Activated CD4-positive, alpha-beta T cell treated with anti-CD3 and anti-CD28 coated beads, Interleukin-2, amount 10 ng/mL, durations not matched to agents 7 days and 5 days (primary cell): ENCODE measurements around the gene CD300LD. TPM values are rescaled to one million over a fixed set of nuclear protein-coding genes. Genes with fewer than 3 reads are reported as not detected.
"Not testable (repeated sequence)": the region's sequence is repeated elsewhere in the genome, so short reads cannot be mapped to it uniquely, and the experiment has no call there.

Source experiments
- CTCF ChIA-PET: fragments of 350-600 bp; sonication (Branson Sonifier 250); formaldehyde crosslinking; loops from one replicate; lab custom pipeline; 2021; ENCODE audit warnings: antibody characterized with exemption; lab: Charles Lee
- POLR2A ChIA-PET: fragments of 350-600 bp; sonication (Branson Sonifier 250); formaldehyde crosslinking; loops from one replicate; lab custom pipeline; 2021; ENCODE audit warnings: antibody characterized with exemption; lab: Charles Lee
- DNase-seq: peaks from one replicate; pipeline ENCODE4 v3.0.0-alpha.2; 2020
- H3K27ac Mint-ChIP-seq: one replicate; pipeline ENCODE4 v1.8.0; 2021; ENCODE audit warnings: mild to moderate bottlenecking, moderate library complexity, mixed read lengths
- H3K27me3 Mint-ChIP-seq: one replicate; pipeline ENCODE4 v1.8.0; 2021; ENCODE audit warnings: mixed read lengths
- H3K36me3 Mint-ChIP-seq: one replicate; pipeline ENCODE4 v1.8.0; 2021; ENCODE audit warnings: low read depth, mixed read lengths
- H3K4me1 Mint-ChIP-seq: one replicate; pipeline ENCODE4 v1.8.0; 2021; ENCODE audit warnings: mixed read lengths
- H3K4me3 Mint-ChIP-seq: one replicate; pipeline ENCODE4 v1.8.0; 2021; ENCODE audit warnings: mild to moderate bottlenecking, moderate library complexity, mixed read lengths
- H3K9me3 Mint-ChIP-seq: one replicate; pipeline ENCODE4 v1.8.0; 2021; ENCODE audit warnings: mixed read lengths
- total RNA-seq, 2 experiments: library from RNA; stranded (reverse); gene quantifications; one replicate each; pipeline ENCODE4 v1.2.3, GENCODE V29; 2021

CD300LD gene
- total RNA-seq, 2 experiments from 2014 or later = 0.15 TPM; not detected in 1

DNA sequence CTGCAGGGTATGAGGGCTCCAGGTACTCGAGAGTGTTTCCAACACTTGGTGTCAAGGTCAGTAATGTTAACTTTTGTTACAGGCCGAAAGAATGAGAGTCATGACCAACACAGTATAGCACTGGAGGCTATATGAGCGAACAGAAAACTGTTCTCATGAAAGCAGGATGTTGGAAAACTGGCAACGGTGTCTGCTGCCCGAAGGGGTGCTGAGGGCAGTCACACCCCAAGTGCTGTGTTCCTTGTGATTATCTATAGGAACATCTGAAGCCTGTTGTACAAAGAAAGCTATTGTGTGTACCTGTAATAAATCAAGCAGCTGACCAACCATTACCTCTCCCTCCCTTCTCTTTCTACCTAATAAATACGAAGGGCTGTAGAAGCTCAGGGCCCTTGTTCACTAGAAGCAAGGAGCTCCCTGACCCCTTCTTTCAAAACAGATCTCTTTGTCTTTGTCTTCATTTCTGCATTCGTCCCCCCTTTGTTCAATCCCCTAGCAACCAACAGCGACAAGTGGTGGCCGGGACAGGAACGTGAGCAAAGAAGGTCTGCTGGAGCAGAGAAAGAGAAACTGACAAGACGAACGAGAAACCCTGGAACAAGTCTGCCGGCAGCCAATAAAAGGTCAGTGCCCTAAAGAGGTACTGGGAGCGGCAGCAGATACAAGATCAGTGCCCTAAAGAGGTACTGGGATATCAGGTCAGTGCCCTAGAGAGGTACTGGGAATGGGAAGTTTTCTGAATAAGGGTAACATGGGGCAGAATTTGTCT lies 7.6 kb downstream of the CD300LD start:
- peaks cover 12% of the 10 kb centered on the region for H3K4me1 Mint-ChIP-seq
- H3K4me3 Mint-ChIP-seq = no peak overlapping the region
- H3K9me3 Mint-ChIP-seq = peaks cover 6% of the 10 kb centered on the region
- H3K36me3 Mint-ChIP-seq = no peaks in the 10 kb centered on the region
- H3K27ac Mint-ChIP-seq = no peak overlapping the region
- ChIA-PET CTCF (no interaction called here), POLR2A (no interaction called here)
- DNase-seq = no peak
- H3K27me3 Mint-ChIP-seq = no peaks in the 10 kb centered on the region

DNA sequence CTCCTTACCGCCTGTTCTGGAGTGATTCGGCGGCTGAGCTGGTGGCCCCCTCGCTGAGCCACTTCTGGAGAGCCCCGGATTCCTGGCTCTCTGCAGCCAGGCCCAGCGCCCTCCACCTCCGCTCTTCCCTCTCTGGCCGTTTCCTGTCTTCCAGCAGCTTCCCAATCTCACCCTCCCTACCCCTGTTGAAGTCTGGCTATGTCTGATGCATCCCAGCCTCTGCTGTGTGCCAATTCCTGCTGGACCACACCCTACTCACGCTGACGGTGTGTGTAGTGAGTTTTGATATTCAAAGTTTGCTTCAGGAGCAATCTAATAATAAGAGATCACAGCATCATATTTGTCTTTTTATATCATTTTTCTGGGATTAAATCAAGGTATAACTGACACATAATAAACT lies 9.4 kb downstream of the CD300LD start:
- Mint-ChIP-seq H3K27ac (no peak overlapping the region), H3K36me3 (no peaks in the 10 kb centered on the region), H3K4me1 (peaks cover 17% of the 10 kb centered on the region), H3K9me3 (peaks cover 6% of the 10 kb centered on the region), H3K4me3 (no peak overlapping the region), H3K27me3 (peaks cover 3% of the 10 kb centered on the region)
- ChIA-PET POLR2A (no interaction called here), CTCF (no interaction called here)
- no peak for DNase-seq

DNA sequence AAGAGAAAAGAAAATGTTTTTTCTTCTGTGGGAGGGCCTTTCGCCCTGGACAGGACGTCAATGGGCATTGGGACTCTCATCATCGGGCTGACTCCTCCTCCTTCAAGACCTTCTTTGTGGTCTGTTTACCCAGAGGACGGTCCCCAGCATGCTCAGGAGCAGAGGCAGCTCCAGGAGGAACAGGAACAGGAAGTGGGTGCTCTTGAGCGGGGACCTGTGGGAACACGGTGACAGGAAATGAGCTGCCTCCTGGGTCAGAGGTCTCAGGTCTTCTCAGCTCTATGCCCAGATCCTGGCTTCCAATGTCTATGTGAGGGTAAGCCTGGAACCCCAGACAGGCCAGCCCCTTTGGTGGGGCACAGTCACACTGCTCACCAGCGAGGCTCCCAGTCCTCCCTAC lies 12.2 kb downstream of the CD300LD start:
- H3K27ac Mint-ChIP-seq = no peak overlapping the region
- H3K4me3 Mint-ChIP-seq = no peak overlapping the region
- no peaks in the 10 kb centered on the region for H3K36me3 Mint-ChIP-seq
- H3K27me3 Mint-ChIP-seq = peaks cover 12% of the 10 kb centered on the region
- POLR2A ChIA-PET = no interaction called here
- H3K9me3 Mint-ChIP-seq = peaks cover 5% of the 10 kb centered on the region
- peaks cover 17% of the 10 kb centered on the region for H3K4me1 Mint-ChIP-seq
- CTCF ChIA-PET = no interaction called here
- DNase-seq = no peak

DNA sequence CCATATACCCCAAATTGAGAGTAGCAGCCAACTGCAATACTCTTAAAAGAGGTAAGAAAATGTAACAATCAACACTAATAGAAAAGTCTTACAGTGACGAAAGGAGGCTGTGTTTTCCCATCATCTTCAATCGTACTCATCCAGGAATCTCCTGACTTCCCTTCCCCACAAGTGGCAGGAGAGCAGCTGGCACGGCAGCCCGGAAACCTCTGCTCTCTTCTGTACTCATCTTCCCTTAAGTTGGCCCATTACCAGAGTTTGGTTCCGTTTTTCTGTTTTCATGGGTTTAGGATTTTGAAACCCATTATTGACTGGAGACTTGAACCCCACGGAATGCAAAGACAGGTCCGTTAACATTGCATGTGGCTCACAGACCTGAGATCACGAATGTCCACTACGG lies 13.1 kb downstream of the CD300LD start:
- H3K27ac Mint-ChIP-seq = no peak overlapping the region
- ChIA-PET CTCF (no interaction called here), POLR2A (no interaction called here)
- H3K4me1 Mint-ChIP-seq = peaks cover 17% of the 10 kb centered on the region
- H3K4me3 Mint-ChIP-seq = no peak overlapping the region
- H3K27me3 Mint-ChIP-seq = peaks cover 15% of the 10 kb centered on the region
- no peaks in the 10 kb centered on the region for H3K36me3 Mint-ChIP-seq
- peaks cover 3% of the 10 kb centered on the region for H3K9me3 Mint-ChIP-seq
- DNase-seq = no peak

DNA sequence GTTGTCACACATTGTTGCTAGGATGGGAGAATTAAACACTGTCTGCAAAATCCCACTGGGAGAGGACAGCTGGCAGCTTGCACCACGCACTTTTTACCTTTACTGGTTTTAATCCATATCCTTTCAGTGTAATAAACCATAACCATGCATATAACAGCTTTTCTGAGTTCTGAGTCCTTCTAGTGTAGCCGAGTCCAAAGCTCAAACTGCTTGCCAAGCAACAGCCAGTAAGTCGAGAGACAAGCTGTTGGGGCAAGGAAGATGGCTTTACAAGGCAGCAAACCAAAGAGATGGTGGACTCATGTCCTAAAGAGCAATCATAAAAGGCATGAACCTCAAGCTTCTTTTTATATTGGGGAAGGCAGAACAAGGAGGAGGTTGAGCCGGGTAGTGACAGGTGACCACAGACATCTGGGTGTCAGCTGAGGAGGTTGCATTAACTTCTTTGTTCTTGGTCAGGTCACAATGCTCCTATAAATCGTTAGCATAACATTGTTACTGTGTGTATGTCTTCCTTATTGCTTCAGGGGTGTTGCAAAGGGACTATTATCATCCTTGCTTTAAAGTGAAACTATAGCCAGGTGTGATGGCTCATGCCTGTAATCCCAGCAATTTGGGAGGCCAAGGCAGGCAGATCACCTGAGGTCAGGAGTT lies 17.5 kb downstream of the CD300LD start:
- DNase-seq = no peak
- Mint-ChIP-seq H3K4me3 (no peak overlapping the region), H3K4me1 (peaks cover 6% of the 10 kb centered on the region), H3K27me3 (peaks cover 20% of the 10 kb centered on the region), H3K27ac (no peak overlapping the region), H3K9me3 (no peaks in the 10 kb centered on the region), H3K36me3 (no peaks in the 10 kb centered on the region)
- ChIA-PET POLR2A (no interaction called here), CTCF (interaction anchor here (1.2 to 1.3 kb wide), 3 partner anchors 8 to 17 kb away, joined by 3 to 4 read pairs (median 4); partner anchors contain the start of gene CD300LD)

DNA sequence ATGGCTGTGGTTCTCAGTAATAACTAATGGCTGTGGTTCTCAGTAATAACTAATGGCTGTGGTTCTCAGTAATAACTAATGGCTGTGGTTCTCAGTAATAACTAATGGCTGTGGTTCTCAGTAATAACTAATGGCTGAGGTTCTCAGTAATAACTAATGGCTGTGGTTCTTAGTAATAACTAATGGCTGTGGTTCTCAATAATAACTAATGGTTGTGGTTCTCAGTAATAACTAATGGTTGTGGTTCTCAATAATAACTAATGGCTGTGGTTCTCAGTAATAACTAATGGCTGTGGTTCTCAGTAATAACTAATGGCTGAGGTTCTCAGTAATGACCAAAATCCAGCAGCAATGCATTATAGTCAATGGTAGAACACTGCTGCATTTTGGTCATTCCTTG lies 18.4 kb downstream of the CD300LD start:
- H3K27ac Mint-ChIP-seq, H3K4me3 Mint-ChIP-seq, H3K9me3 Mint-ChIP-seq, POLR2A ChIA-PET, H3K4me1 Mint-ChIP-seq, H3K36me3 Mint-ChIP-seq, DNase-seq: not testable (repeated sequence)
- H3K27me3 Mint-ChIP-seq = peaks cover 20% of the 10 kb centered on the region
- CTCF ChIA-PET = interaction anchor here (0.9 to 1.3 kb wide), 3 partner anchors 7 to 162 kb away, joined by 3 to 4 read pairs (median 3); partner anchors contain the start of gene CD300LD

DNA sequence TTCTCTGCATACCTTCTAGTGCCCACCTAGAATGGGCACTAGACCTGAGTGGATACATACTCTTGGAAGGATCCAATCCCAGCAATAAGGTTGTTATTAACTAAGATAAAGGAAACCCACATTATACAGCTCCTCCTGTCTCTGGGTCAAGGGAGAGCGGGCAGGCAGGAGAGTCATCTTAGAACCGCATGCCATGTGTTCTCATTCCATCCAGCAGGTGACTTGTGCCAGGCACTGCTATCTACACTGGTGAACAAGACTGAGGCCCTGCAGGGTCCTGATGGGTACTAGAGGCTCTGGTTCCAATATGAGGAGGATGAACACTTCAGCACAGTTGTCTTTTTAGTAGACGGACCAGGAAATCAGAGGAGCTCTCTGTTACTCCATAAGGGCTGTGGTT lies 18.9 kb downstream of the CD300LD start:
- CTCF ChIA-PET = interaction anchor here (0.9 to 1.3 kb wide), 2 partner anchors 19 to 163 kb away, joined by 3 to 4 read pairs; partner anchors contain the start of gene CD300LD

DNA sequence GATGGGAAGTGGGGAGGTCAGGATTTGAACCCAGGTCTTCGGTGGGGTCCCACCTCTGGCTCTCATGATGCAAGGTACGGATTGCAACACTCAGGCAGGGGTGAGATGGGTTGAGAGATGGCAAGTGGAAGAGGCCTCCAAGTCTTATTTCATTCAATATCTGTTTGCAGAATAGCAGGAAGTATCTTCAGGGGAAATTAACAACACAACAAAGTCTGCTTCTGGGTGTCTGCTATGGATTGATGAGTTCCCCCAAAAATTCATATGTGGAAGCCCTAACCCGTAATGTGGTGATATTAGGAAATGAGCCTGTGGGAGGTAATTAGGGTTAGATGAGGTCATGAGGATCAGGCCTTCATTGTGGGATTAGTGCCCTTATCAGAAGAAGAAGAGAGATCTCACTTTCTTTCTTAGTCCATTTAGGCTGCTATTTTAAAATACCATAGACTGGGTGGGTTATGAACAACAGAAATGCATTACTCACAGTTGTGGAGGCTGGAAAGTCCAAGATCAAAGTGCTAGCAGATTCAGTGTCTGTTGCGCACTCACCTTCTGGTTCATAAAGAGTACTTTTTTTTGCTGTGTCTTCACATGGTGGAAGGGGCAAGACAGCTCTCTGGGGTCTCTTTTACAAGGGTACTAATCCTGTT lies 20.3 kb downstream of the CD300LD start:
- H3K9me3 Mint-ChIP-seq = no peaks in the 10 kb centered on the region
- H3K36me3 Mint-ChIP-seq = no peaks in the 10 kb centered on the region
- DNase-seq = no peak
- CTCF ChIA-PET = interaction anchor here (0.6 kb wide), 1 partner anchor 16 kb away, joined by 3 read pairs; no protein-coding TSS in a partner anchor
- no peak overlapping the region for H3K27ac Mint-ChIP-seq
- peaks cover 10% of the 10 kb centered on the region for H3K4me1 Mint-ChIP-seq
- POLR2A ChIA-PET = no interaction called here
- peaks cover 22% of the 10 kb centered on the region for H3K27me3 Mint-ChIP-seq
- no peak overlapping the region for H3K4me3 Mint-ChIP-seq

More for the DNA sequence above, 18.9 kb downstream of the CD300LD start:
- Mint-ChIP-seq H3K27me3 (peaks cover 20% of the 10 kb centered on the region), H3K4me3 (no peak overlapping the region), H3K9me3 (no peaks in the 10 kb centered on the region), H3K4me1 (peaks cover 10% of the 10 kb centered on the region), H3K36me3 (no peaks in the 10 kb centered on the region), H3K27ac (no peak overlapping the region)
- POLR2A ChIA-PET = no interaction called here
- no peak for DNase-seq

DNA sequence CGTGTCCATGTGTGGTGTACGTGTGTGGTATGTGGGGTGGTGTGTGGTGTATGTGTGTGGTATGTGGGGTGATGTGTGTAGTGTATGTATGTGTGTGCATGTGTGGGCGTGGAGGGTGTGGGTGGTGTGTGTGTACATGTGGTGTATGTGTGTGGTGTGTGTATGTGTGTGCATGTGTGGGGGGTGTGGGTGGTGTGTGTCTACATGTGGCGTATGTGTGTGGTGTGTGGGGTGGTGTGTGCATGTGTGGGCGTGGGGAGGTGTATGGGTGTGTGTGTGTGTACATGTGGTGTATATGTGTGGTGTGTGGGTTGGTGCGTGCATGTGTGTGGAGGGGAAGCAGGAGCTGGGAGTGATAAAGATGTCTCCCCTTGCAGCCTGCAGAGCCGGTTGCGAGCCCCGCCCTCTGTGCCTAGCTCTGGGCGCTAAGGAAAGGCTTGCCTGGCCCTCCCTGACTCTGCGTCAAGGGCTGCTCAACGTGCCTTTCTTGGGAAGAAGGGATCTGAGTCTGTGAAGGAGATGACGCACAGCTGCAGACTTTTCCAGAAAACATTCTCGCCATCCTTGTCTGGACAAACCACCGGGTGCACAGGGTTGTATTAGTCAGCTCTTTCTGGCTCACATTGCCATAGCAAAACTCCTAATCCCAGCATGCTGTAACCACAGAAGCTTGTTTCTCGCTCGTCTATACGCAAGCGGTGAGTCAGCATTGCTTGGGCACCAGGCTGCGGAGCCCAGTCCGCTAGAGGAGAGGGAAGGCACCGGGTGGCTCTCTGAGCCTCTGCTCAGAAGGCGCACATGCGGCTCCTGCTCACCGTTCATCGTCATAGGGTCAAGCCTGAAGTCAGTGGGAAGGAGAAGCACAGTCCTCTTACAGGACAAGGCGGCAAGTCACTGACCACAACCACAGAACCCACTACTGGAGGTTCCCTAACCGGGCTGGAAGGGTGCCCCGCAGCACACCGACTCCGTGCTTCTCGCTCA lies 22.8 kb downstream of the CD300LD start:
- H3K27ac Mint-ChIP-seq = no peak overlapping the region
- peaks cover 10% of the 10 kb centered on the region for H3K4me1 Mint-ChIP-seq
- no peaks in the 10 kb centered on the region for H3K36me3 Mint-ChIP-seq
- CTCF ChIA-PET = interaction anchor here (0.6 to 1.0 kb wide), 4 partner anchors 8 to 139 kb away, joined by 3 to 4 read pairs (median 3); no protein-coding TSS in a partner anchor
- DNase-seq = no peak
- H3K27me3 Mint-ChIP-seq = peaks cover 18% of the 10 kb centered on the region
- no peaks in the 10 kb centered on the region for H3K9me3 Mint-ChIP-seq
- no peak overlapping the region for H3K4me3 Mint-ChIP-seq
- POLR2A ChIA-PET = no interaction called here

DNA sequence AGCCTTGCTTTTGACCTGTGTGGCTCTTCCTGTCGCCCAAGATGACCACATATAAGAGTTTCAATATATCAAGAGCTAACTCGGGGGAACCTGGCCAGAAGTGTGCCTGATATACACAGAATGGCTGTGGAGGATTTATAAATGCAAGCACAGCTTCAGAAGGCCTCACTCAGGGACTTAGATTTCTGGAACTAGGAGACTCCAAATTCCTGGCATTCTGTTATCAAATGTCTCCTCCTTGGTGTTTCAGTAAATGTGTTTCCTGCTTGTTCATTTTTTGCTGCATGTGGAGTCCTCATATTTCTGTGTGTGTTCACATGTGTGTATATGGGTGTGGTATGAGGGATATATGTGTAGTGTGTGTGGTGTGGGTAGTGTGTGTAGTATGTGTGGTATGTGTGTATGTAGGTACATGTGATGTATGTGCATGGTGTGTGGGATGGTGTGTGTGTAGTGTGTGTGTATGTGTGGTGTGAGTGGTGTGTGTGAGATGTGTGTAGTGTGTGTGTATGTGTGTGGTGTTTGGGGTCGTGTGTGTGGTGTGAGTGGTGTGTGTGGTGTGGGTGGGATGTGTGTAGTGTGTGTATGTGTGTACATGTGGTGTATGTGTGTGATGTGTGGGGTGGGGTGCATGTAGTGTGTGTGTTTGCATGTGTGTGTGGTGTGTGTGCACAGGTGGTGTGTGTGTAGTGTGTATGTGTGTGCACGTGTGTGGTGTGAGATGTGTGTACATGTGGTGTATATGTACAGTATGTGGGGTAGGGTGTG lies 23.8 kb downstream of the CD300LD start:
- no peak overlapping the region for H3K27ac Mint-ChIP-seq
- CTCF ChIA-PET = interaction anchor here (1.1 kb wide), 1 partner anchor 26 kb away, joined by 3 read pairs; no protein-coding TSS in a partner anchor

DNA sequence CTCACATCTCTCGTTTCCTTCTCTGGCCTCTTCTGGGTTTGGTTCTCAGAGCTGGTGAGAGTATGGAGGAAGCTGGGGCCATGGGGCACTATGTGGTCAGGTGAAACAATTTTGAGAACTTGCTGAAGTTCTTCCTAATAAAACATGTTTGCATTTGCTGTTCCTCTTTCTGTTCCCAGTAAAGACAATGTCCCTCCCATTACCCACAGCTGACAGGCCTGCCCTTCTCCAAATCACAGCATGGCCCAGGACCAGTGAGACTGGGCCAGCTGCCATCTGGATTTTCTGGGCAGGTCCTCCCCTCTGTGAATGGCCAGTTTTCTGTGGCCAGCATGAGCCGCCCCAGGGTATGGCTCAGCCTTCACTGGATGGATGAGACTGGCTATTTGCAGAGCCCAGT lies 24.7 kb downstream of the CD300LD start, which contains the start of gene CD300H:
Gene CD300H, minus strand, starts transcription at position 113 of the 400 bp plus-strand sequence.
- Mint-ChIP-seq H3K4me3 (no peak within 1 kb of the TSS), H3K36me3 (no peaks in the 10 kb centered on the region), H3K9me3 (no peaks in the 10 kb centered on the region), H3K4me1 (peaks cover 10% of the 10 kb centered on the region), H3K27me3 (peaks cover 15% of the 10 kb centered on the region), H3K27ac (no peak within 1 kb of the TSS)
- no peak for DNase-seq
- POLR2A ChIA-PET = no interaction called here
- CTCF ChIA-PET = interaction anchor here (1.1 to 1.2 kb wide), 3 partner anchors 24 to 158 kb away, joined by 3 read pairs; no protein-coding TSS in a partner anchor

More for the DNA sequence above, 23.8 kb downstream of the CD300LD start:
- H3K9me3 Mint-ChIP-seq = no peaks in the 10 kb centered on the region
- no peak overlapping the region for H3K4me3 Mint-ChIP-seq
- POLR2A ChIA-PET = no interaction called here
- no peak for DNase-seq
- H3K27me3 Mint-ChIP-seq = peaks cover 15% of the 10 kb centered on the region
- no peaks in the 10 kb centered on the region for H3K36me3 Mint-ChIP-seq
- H3K4me1 Mint-ChIP-seq = peaks cover 10% of the 10 kb centered on the region
